GM21423 (cell line): ENCODE results near the gene CCBE1.

ENCODE experiments used
- ATAC-seq: cut with Tn5 transposase; IDR thresholded peaks from one replicate; pipeline ENCODE4 v1.9.1; 2021; ENCODE audit warnings: mild to moderate bottlenecking, moderate library complexity; ENCODE audit not compliant: unreplicated experiment

The CCBE1 gene

DNA sequence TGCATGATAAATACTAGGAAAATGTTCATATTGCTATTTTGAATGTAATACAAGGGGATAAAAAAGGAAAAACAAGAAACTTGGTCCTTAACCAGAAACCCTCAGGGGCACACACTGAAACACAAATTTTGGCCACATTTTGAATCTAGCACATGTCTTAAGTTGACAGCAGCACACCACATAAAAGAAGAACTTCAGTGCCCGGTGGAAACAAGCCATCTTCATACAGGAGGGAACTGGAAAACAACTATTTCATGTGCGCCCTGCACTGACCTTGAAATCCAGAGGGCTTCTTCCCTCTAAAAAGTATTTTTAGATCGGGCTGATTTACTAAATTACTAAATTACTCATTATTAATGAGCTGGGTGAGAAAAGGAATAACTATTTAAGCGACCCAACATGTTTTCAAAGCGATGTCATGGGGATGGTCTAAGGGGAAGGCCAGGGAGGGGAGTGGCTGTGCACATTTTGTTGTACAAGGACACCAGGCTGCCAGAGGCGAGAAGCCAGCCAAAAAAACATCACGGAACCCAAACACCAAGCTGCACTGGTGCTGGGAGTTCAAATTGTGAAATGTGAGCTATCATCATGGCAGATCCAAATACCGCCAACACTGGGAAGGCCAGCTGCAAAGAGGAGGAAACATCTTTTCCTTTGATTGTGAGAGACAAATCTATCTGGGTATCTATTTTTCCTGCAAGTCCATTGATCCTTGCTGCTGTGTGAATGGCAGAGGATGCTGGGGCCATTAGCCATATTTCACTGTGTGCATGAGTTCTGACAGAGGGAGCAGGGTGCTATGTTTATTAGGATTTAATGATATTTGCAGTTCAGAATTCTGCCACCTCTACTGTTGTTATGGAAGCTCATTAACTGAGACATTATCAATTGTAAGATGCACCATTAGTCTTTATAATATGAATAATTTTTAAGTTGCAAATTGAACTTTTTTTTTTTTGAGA is 187.5 kb downstream of the CCBE1 start:
- ATAC-seq, result no peak

DNA sequence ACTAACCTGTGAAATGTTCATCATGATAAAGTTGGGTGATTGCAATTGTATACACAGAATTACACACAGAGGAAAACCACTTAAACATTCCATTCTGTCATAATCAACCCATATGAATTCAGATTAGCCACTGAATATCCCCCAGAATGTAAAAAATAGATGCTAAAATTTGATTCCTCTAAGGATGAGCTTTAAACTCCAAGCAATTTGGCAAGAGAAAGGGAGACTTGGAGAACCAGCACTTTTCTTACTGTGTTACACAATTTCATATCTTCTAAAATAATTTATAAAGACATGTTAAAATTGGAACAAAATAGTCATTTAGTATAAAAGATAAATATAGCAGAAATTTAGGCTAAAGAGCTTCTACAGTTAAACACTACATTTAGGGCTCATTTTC is 191.9 kb downstream of the CCBE1 start:
- no peak for ATAC-seq

DNA sequence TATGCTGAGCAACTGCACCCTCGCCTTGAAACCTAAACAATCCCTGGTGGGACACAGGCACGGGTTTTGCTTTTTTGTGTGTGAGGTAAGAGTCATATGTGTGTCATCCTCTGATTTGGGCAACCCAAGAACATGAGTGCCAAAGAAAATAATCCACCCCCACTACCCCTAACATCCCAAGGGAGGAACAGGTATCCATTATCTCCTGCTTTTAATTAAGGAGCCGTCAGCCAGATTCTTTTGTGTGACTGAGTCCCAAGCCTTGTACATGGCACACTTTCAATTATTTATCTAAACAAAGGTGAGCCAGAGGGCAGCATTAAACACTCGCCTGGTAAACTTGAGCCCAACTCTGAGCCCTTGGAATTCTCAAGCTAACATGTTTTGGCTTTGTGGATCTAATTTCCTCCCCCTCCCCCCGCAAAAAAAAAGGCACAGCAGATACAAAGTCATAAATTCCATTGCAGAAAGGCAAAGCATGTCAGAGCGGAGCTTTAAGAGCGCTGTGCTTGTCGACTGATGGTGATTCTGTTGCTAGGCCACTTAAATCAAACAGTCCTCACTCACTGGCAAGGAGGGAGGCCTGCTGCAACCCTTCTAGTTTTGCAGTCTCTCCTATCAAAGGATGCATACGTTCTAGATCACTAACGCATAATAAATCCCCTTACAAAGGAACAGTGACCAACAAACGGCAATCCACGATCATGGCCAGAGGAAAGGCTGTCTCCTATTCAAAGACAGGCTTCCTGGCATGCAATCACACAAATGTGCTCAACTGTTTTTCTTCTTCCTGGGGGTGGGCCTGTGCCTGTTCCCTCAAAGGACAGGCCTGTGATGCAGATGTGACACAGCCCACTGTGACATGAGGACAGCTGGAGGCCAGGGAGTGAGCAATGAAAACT is 194.7 kb downstream of the CCBE1 start:
- ATAC-seq, result no peak

DNA sequence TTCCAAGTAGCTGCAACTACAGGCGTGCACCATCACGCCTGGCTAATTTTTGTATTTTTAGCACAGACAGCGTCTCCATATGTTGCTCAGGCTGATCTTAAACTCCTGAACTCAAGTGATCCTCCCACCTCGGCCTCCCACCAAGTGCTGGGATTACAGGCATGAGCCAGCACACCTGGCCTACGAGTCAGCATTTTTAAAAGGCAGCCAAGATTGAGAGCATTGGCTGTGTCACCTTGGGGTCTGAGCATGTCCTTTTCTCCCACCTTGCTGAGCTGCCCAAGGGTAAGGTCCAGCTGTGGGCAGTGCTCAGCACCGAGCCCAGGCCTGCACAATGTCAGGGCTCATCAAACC is 195.3 kb downstream of the CCBE1 start:
- ATAC-seq, result no peak

DNA sequence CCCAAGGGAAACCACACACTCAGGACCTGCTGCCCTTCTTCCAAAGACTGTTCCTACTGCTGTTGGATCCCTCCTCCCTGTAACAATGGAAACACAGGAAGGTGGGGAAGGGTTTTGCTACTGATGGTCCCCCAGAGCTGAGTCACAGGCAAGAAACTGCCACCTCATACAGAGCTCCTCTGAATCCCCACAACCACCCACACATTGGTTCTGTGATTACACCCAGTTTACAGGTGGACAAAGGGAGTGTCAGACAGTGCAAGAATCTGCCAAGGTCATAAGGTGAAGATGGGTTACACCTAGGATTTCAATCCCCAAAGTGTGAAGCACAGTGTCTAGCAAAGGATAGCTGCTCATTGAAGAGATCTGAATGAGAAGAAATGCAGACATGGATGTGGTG is 196.5 kb downstream of the CCBE1 start:
- no peak for ATAC-seq

DNA sequence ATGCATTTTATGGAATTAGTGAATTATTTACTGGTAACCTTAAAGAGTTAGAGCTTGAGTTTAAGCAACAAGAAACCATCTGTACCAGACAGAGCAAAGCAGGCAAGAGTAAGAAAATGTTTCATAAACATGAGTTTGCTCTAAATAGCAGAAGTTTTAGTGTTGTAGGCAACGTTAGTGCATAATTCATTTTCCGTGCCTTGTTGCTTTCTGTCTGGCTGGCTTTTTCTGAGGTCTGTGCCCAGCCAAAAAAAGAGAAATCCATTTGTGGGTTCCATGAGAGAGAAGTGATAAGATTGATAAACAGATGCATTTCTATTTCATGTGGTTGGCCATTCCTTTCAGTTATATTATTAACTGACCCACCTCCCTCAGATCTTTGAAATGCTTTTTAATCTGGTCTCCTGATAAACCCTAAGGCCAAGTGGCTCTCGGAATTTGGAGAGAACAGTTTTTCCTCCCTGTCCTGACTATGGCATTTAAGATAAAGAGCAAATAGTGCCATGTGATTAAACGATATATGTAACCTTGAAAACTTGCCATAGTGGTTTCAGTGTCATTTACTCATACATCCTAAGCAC is 198.6 kb downstream of the CCBE1 start:
- no peak for ATAC-seq

DNA sequence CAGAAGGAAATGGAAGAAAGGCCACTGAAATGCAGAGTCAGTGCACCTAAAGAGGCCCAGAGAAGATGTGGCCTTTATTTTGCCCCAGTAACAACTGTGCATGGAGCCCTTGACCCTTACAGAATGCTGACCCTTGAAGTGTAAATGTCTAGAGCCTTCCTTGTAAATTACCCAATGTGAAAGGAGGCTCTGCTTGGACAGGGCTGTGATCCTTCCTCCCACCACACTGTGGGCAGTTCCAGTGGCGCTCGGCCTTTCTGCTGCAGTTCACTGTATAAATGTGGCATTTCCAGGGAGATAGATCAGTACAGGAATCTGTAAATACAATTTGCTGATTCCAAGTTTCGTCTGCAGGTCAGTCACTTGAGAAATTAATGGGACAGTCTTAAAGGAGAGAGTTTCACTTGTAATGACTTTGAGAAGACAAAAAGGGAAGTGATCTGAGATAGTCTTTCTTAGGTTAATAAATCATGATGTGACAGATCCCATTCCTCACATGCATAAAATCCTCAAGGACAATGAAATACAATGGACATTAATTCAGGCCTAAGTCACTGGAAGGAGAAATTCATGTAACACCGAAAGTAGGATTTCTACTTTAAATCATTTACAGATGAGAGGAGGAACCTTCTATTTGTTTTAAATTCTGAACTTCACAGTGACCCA is 204.3 kb downstream of the CCBE1 start:
- ATAC-seq, result no peak

DNA sequence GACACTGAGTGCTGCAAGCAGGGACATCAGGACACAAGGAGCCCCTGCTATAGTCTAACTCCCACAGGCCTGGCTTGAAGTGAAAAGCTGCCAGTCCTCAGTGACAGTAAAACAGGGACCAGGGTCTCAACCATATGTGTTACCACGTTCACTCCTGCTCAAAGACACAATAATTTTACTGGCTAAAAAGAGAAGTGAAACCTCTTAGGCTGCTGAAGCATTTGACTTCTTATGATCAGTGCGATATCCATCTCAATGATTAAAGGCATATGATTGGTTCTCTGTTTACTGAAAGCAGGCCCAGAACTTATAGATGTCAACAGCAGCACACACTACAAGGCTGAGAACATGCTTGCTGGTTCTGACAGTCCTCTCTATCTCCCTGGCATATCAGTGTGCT is 208.3 kb downstream of the CCBE1 start:
- ATAC-seq, result no peak

DNA sequence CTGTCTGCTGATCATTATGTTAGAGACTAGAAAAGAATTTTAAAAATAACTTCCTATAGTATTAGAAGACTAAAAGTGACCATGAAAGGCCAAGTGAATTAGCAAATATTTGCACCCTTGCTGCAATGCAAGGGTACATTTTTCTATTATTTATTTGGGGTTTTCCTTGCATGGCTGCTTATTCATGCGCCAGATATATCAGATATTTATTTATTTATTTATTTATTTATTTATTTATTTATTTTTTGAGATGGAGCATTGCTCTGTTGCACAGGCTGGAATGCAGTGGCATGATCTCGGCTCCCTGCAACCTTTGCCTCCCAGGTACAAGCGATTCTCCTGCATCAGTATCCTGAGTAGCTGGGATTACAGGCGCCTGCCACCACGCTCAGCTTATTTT is 211.8 kb downstream of the CCBE1 start:
- no peak for ATAC-seq

DNA sequence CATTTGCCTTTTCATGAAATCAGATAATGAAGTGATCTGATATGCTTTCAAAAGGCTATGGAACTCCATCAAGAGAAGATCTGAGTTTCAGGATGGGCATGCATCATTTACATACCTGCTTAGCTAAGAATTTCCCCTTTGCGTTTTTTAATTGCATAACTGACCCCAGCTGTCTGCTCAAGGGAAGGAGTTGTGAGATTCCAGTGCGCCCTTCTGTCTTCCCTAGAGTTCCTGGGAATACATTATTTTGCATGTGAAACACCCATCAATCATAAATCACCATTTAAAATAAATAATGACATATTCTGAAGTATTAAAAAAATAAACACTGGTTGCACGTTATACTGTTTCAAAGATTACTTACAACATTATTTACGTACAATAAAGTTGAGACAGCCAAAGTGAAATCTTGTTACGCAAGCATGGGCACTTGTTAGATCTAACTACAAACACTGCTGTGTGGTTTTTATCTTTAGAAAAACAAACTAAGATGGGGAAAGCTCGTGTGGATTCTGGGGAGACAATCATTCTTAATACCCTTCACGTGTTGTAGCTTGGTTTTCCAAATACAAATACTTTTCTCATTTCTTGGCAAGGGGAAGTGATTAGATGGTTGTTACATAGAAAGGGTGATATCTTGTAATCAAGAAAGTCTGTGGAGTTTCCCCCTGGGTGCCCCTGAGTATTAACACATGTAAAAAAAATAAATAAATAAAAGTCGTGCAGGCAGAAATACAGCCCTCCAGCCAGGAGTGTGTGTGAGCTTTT is 212.5 kb downstream of the CCBE1 start:
- ATAC-seq, result no peak

DNA sequence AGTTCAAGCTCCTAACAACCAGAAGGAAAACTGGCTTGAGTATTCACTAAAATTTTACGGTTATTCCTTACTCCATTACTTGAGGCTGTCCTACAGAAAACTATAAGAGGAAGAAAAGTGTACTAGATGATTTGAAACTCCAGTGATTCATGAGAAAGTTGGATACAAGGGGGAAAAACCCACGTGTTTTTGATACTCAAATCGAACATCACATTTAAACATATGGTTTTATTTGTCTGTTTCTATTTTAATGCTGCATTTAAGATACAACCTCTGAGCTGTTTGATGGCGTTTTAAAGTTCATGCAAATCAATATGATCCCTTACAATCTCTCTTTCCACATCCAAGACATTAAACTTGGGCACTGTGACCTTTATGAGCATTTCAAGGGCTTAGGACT is 213.1 kb downstream of the CCBE1 start:
- ATAC-seq, result no peak

DNA sequence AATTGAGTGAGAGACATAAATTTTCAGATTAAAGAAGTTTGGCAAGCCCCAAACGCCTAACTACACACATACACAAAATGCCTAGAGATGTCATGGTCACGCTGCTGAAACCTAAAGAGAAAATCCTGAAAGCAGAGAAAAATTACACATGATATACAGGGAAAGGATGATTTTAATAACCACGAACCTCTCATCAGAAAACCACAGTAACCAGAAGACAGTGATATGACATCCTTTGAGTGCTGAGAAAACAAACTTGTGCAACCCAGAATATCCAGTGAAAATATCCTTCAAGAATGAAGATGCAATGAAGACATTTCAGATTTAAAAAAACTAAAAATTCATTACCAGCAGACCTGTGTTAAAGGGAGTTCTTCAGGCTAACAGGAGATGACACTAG is 215.8 kb downstream of the CCBE1 start:
- no peak for ATAC-seq

DNA sequence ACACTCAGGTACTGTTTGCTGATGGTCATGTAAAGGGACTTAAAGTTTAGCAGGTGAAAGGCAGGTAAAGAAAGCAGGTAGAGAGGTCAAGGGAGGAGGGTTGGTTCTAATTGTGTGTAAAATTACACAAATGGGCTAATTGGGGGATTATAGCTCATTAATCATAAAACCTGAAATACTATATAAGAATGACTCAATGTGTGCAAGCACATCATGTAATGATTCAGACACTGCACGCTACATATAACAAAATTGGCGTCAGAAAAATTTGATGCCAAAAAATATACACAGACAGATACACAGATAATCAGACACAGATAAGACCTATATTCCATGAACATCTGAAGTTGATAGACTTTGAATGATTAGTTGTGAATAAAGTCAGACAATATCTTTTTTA is 217.4 kb downstream of the CCBE1 start:
- ATAC-seq, result no peak

DNA sequence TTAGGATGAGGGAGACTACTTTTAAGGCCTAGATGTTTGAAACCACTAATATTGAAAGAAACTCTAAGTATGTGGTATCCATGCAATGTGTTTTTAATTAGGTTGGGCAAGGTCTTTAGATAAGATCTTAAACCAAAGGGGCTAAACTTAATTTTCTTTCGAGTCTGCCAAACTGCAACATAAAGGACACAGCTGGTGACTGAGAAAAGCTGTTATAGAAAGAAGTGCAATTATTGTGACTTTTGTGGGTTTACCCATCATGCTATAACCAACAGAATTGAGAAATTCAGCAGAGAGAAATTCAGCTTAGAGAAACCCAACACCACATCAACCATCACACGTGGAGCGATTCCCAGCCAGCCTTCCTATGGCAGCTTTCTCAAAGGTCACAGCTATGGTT is 218.6 kb downstream of the CCBE1 start:
- ATAC-seq, result no peak

DNA sequence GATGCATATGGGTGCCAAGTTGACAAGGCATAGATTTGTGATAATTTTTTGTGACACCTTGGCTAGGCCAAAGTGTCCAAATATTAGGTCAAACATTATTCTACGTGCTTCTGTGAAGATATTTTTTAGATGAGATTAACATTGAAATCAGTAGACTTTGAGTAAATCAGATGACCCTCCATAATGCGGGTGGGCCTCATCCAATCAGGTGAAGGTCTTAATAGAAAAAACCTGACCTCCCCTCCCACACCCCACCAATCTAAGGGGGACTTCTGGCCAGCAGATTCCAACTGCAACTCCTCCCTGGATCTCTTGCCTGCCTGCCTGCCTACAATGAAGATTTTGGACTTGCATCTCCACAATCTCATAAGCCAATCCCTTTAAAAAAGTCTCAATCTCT is 219.4 kb downstream of the CCBE1 start:
- no peak for ATAC-seq

DNA sequence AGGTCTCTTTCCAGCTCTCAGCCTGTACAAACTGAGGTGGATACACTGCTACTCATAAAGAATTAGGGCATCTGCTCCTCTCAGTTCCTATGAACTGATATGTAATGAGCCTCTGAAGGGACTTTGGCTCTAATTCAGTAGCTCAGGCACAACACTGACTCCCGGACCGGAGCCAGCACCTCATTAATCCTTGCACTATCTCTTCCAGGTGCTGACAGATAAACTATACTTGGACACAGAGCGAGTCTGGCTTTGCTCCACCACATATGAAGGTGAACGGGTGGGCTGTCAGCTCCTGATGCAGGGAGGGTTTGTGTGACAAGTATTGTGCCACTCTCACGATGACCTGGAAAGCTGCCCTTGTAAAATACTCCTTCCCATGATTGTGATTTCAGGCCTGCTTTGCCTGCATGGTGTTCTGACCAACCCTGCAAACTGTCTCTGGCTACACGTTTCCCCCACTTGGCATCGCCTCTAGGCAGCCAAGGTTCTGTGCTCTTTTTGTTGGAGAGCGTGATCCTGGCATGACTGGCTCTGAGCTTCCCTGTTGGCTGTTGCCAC is 226.6 kb downstream of the CCBE1 start:
- ATAC-seq, result no peak

DNA sequence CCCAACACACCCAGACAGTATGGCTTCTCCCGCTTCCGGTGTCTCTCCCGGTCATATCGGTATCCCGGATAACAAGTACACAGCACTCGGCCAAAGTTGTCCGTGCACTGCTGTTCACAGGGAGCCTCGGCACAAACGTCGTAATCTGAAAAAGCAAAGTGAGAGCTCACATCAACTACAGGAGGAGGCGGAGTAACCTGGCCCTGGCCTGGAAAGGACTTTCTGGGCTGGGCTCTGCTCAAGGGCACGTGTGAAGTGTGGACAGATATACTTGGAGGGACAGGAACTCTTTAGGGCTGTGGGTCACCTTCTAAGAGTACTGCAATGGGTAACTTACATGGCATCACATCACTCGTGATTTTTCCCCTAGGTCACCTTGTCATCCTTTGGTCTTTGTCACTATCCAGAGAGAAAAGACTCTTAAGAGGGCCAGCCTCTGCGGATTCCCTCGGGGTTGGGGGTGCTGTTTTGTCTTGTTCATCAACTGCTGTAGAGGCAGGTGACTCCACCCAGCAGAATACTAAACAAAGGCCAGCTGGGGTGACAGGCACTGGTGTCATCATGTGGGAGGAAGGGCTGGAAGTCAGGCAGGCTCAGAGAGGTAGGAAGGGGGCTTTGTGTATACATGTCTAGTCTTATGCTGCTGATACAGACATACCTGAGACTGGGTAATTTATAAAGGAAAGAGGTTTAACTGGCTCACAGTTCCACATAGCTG is 227.6 kb downstream of the CCBE1 start:
- no peak for ATAC-seq

DNA sequence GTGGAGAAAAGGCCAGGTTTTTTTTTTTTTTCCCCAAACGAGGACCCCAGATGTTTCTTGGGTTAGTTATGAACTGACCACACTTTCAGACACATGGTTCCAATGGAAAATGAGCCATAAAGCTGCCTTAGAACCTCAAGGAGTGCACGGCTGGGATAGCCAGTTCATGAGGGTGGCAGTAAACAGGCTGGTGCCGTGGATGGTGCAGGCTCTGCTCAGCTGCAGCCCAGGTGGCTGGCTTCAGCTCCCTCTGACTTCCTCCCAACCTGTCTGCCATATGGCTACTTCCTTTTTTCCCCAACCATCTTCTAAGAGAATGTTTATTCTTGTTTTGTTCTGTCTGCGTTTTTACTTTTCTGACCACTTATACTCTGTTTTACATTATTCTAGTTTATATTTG is 228.4 kb downstream of the CCBE1 start:
- ATAC-seq, result no peak

DNA sequence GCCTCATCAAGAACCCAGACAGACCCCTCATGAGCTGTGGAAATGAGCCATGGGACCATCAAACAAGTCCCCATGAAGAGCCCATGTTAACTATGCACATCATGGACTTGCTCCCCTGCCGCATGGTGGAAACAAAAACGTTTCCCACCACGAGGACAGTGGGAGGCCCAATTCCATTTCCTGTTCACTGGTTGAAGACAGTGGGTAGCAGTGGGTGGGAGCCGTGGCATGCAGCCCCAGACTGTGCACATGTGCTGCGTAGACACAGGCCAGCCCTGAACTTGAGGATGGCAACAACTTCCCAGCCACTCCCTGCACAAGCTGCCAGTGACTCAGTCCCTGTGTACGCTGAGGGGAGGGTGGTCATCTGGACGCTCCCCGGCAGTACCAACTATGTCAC is 229.7 kb downstream of the CCBE1 start:
- no peak for ATAC-seq
